DMS53 treated with DMSO at 0.1 percent for 48 hours (cell line): Measurements from ENCODE around the gene CKB.
A peak's percentile ranks its signal among the peaks of the same experiment; 100 is the strongest.

Source experiments
- DNase-seq: peaks from one replicate; lab custom pipeline; 2025; ENCODE audit not compliant: unreplicated experiment; lab: John Stamatoyannopoulos, UW

Gene CKB

GRCh38 chr14:103550451-103551337 is 28.1 kb upstream of the CKB start:
- no peak for DNase-seq

- no peak for DNase-seq
Measured at GRCh38 chr14:103549361-103550311, 27.0 kb upstream of the CKB start.

DNA sequence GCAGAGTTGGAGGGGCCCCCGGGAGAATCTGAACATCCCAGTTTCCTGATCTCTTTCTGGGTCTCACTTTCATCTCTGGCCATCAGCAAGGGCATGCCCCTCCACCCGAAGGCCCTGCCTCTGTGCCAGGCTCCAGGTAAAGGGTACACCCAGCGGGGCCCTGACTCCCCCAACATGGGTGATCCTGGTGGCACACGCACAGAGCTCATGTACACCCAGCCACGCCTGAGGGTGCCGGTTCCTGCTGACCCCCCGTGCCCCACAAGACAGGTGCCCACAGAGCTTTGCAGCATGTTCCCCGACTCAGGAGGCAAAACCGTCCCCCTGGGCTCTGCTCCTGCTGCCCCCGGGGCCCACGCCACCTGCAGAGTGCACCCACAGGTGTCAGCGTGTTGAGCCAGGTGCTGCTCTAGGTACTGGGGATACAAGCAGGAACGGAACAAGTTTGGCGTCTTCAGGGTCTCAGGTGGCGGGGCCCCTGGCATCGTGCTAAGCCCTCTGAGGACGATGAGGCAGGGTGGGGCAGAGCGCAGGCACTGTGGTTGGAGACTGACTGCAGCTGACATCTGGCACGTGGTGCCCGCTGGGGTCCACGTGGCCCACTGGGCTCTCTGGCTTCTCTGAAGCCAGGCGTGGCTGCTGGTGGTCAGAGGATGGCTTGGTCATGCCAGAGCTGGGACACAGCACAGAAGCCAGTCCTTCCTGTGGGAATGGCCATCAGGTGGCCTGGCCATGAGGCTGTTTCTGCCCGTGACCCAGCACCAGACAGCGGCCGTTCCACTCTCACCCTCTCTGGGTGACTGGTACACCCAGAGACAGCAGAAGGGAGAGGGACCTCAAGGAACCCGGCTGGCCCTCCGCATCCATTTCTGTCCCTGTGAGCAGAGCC is 26.1 kb upstream of the CKB start:
- DNase-seq: no peak

DNA sequence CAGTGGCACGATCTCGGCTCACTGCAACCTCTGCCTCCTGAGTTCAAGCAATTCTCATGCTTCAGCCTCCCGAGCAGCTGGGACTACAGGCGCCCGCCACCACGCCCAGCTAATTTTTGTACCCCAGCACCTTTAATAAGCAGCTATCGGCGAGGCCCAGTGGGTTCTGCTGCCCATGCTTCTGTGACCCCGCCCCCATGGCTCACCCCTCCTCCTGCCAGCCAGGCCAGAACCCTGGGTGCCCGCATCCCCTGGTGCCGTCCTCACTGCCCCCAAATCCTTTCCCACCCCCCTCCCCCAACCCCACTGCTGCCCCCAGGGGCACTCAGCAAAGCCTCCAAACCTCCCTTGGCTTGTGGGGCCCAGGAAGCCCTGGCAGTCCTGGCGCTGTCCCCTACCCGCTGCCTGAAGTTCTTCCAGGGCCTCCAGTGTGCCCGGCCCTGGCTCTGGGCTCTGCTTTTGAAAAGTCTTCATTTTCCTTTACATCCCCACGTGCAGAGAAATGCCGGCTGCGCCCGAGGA is 25.4 kb upstream of the CKB start:
- DNase-seq: no peak

DNA sequence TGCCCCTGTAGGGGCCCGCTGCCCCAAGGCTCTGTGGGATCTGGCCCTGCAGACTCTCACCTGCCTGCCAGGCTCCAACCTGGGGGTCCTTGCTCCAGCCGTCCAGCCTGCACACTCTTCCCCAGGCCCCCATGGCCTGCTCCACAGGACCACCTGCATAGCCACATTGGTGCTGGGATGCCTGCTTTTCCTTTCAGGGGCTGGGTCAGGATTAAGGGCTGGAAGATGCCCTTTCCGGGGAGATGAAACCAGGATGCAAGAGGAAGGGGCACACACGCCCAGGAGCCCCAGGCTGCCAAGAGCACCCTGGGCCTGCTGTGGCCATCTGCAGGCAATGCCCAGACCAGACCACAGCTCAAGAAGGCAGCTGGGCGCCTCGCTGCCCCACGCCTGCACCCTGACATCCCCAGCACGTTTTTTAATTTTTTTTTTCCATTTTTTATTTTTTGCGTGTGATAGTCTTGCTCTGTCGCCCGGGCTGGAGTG is 24.9 kb upstream of the CKB start:
- no peak for DNase-seq

DNA sequence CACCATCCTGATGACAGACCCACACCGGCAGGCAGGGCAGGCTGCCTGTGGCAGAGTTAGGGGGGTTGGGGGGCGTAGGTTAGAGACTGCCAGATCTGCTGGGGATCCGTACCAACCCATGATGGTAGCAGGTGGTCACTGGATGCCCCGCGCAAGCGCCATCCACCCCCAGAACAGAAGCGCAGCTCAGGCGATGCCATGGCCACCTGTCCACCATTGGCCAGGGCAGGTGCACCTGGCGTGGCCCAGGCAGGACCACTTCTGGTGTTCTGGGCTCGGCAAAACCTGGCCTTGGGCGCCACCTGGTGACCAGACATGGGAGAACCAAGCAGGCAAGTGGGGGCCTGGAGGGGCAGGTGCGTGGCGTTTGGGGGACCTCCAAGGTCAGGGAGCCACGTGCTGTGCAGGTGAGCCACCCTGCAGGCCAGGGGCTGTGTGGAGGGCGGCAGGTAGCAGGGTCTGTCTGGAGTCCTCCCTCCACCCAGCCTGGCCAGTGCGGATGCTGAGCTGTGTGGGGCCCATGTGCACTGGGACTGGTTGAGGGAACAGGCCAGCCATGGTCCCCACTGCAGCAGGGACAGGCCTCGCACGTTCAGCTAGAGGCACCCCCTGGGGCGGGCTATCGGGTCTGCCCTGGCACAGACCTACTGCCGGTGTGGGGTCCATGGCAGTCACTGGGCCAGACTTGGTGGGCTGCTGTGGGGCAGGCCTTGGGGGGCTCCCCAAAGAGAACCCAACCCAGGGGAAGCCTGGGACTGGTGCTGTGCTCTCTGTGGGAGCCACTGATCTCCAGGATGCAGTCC is 24.2 kb upstream of the CKB start:
- peak; percentile 51 for DNase-seq

GRCh38 chr14:103545915-103546651 is 23.5 kb upstream of the CKB start:
- no peak for DNase-seq

- DNase-seq: no peak
Measured at GRCh38 chr14:103545219-103545914, 22.7 kb upstream of the CKB start.

DNA sequence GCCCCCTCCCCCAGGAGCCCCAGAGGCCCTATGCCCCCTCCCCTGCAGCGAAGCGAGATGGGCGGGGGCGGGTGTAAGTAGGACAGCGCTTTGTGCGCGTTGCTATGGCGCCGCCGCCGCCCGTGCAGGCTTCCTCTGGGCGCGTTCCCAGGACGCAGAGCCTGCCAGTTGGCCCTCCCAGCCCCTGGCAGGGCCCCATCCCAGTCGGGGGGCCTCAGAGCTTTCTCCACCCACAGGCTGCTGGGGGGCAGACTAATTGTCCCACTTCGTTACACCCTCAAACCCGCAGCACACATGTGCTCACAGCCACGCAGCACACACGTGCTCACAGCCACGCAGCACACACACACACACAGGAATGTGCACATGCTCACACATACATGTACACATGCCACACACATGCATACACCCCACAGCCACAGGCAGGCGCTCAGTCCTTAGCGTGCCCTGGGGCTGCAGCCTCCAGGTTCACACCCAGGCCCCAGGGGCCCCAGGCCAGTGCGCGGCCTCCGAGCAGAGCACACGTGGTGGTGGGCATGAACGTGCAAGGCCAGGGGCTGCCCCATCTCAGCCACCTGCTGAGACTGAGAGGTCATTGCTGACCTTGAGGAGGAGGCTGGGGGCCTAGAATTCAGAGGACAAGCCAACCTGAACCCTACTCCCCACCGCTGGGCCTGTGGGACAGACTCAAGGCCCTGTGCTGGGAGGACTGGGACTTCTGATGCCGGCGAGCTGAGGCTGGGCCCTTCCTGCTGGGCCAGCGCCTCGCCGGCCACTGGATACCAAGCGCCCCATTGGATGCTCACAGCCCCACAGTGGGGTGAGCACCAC is 22.0 kb upstream of the CKB start:
- DNase-seq: no peak

DNA sequence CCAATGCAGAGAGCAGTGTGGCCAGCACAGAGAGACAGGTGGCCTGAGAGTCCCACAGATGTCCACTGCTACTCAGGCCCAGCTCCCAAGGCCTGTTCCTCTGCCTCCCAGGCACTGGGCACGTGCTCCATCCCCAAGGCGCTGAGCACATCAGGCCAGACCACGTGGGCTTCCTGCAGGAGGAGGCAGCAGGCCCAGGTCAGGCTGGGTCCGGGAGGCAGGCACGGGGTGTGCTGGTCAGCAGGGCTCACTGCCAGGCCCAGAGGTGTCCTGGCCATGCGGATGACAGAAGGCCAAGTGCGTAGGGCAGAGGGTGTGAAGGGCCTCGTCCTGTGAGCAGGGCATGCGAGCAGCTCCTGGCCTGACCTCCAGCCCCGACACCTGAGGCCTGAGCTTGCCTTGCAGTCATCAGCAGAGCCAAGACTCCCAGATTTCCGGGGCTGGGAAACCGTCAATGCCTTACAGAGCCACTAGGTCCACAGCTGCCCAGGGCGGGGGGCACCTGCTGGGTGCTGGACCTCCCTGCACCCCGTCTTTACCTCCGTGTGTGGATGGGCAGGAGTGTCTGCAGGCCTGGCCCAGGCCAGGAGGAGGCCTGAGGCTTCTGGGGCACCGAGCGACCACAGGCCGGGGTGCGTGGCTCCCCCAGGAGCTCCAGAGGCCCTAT is 21.2 kb upstream of the CKB start:
- DNase-seq: no peak

DNA sequence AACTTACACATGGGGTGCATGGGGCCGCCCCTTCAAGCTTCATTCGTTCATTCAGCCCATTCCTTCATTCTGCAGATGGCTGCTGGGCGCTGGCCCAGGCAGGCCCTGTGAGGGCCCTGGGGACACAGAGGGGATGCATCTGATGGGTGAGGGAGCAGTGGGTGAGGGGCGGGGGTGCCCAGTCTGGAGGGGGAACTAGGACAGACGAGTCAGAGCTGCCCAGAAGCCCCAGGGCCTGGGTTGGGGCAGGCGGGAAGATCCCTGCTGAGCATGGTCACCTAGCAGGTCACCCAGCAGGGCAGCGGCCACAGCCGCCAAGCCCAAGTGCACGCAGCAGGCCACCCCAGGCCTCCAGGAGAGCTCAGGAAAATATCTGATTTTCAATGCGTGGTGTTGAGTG is 20.5 kb upstream of the CKB start:
- DNase-seq: no peak

DNA sequence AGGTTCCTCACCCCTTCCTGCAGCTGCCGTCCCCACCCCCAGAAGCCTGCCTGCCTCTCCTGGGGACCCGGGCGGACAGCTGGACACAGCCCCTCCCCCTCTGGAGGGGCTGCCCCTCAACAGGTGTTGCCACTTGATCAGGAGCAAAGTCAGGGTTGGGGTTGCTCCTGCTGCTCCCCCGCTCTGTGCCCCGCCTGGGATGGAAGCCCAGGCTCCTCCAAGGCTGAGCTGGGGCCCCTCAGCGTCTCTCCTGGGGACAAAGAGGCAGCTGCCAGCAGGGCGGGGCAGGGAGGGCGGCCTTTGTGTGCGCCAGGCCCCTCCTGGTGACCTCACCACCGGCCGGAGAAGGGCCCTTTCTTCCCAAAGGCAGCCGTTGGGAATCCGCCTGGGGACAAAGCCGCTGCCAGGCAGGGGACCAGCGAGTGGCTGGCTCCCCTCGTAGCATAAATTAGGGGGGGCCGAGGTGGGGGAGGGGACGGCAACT is 20.0 kb upstream of the CKB start:
- peak; percentile 27 for DNase-seq

DNA sequence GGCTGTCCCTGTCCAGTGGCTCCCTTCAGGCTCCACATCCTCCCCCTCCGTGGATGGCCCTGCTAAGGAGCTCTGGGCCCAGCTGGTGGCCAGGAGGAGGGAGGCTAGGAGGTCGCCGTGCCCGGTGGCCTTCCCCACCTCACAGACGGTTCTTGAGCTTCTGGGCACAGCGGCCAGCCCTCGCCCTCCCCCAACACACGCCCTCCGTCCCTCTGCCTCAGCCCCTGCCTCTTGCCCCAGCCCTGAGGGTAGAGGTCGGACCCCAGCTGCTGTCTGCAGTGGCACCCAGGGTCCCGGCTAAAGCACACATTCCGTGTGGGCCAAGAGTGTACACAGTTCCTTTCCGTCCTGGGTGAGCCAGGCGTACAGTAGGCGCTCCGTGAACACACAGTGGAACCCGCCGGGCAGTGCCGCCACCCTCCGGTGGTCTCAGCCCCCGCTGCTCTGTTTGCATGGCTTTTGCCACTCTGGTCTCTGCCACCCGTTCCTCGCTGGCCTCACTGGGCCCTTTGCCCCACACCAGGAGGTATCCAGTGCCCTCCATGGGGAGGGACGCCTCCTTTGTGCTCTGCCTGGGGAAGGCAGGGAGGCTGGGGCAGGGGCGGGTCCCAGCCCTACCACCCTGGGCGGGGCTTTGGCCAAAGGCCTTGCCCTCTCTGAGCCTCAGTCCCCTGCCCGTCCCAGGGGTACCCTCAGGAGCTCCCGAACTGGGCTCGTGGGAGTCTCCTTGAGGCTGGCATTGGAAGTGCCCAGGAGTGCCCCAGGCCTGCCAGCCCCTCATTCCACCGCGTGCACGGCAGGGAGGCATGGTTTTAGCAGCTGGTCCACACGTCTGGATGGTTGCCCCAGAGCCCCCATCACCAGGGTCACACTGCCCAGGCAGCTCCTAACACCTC is 19.3 kb upstream of the CKB start:
- DNase-seq: no peak

- DNase-seq: no peak
Measured at GRCh38 chr14:103540821-103541708, 18.4 kb upstream of the CKB start.
